LoVo (cell line): Measurements from ENCODE around the gene ZNF790.

ENCODE experiments used
- DNase-seq: peaks from one replicate; pipeline ENCODE4 v3.0.0-alpha.2; 2016; ENCODE audit warnings: low spot score

ZNF790 gene

GRCh38 chr19:36772311-36773222 is 65.6 kb downstream of the ZNF790 start, which contains the start of gene ZNF850:
TSS of gene ZNF850 (minus strand) at chr19:36772807. CDS start at chr19:36762606, 10,201 bp downstream.
- no peak for DNase-seq

- DNase-seq, result no peak
Measured at GRCh38 chr19:36771261-36772231, 66.6 kb downstream of the ZNF790 start.
